Measurements from ENCODE around the gene TMEM106B. TPM values are rescaled to one million over a fixed set of nuclear protein-coding genes. Genes with fewer than 3 reads are reported as not detected.
A peak's percentile ranks its signal among the peaks of the same experiment; 100 is the strongest.
"Not testable (repeated sequence)": the region's sequence is repeated elsewhere in the genome, so short reads cannot be mapped to it uniquely, and the experiment has no call there.

The TMEM106B gene
- 60.3 TPM for total RNA-seq
- long read RNA-seq, full-length matches to known transcripts = 39 of 55 reads
- long read RNA-seq, partial matches to known transcripts = 2 of 55 reads
- long read RNA-seq, other reads (novel, unspliced or antisense) = 14 of 55 reads

DNA sequence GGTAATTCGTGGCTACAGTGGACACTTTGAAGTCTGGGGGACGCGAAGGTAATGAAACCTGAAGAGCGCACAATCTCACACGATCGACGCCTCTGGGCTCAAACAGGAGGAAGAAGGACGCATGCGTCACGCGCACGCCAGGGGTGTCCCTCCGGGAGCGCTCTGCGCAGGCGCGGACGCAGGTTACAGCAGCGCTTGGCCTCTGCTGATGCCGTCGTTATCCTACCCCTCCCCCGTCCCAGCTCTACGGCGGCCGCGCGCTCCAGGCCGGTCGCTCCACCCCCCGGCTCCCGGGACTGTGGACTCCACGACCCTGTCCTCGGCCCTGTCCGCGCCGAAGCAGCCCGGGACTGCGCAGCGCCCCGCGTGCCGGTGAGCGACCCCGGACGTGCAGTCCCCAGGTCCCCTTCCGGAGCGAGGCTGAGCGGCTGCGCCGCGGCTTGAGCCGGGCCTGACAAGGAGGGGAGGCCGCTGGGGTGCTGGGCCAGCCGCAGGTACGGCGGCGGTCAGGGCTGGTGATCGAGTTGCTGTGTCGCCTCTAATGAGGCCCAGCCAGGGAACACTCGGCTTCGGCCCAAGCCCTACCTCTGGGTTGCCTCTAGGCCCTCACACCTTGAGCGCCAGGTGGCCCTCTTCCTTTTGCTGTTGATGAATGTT lies at the start of gene TMEM106B:
TSS of gene TMEM106B (plus strand) at position 241 of the 657 bp plus-strand sequence. CDS start 3,517 bp downstream, outside the sequence.
- Histone ChIP-seq H3K4me3 (peak within 1 kb of the TSS; percentile 85), H3K4me1 (peaks cover 33% of the 10 kb centered on the region)
- intact Hi-C loops (cut with micrococcal nuclease) = no loop called here

DNA sequence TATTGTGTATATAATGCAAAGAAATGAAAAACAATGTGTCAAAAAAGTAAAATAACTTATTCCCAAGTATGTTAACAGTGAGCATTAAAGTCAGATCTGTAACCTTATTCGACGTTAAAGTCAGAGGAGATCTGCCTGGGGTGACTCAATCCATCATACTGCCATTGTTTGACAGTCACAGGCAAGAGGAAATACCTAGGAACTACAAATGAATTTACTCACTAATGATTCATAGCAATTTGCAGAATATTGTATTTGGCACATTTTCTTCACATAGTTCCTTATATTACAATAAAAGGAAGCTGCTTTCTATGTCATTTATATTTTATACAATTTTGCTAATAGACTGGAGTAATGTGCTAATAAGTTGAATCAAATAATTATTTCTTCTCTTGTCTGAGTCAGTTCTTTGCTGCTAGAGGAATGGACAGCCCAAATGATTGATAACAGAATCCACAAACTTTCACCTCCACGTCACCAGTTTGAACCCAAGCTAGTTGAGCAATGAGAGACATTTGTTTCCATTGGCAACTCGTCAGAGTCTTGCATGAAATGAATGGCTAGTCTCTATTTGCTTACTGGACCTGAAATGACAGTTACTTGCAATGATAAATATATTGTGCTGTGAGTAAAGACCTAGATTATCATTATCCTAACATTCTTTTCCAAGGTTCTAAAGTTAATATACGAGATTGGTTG lies 48.5 kb upstream of the TMEM106B start:
- DNase-seq = no peak
- H3K36me3 ChIP-seq = no peaks in the 10 kb centered on the region
- intact Hi-C loops (cut with micrococcal nuclease) = no loop called here
- peaks cover 43% of the 10 kb centered on the region for H3K9me3 ChIP-seq (replicated peaks)
- no peak overlapping the region for H3K27ac ChIP-seq (replicated peaks)
- TF ChIP-seq, protein P1, sequence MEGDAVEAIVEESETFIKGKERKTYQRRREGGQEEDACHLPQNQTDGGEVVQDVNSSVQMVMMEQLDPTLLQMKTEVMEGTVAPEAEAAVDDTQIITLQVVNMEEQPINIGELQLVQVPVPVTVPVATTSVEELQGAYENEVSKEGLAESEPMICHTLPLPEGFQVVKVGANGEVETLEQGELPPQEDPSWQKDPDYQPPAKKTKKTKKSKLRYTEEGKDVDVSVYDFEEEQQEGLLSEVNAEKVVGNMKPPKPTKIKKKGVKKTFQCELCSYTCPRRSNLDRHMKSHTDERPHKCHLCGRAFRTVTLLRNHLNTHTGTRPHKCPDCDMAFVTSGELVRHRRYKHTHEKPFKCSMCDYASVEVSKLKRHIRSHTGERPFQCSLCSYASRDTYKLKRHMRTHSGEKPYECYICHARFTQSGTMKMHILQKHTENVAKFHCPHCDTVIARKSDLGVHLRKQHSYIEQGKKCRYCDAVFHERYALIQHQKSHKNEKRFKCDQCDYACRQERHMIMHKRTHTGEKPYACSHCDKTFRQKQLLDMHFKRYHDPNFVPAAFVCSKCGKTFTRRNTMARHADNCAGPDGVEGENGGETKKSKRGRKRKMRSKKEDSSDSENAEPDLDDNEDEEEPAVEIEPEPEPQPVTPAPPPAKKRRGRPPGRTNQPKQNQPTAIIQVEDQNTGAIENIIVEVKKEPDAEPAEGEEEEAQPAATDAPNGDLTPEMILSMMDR (IDR thresholded peaks at IDR 0.05; ENCODE audit: borderline replicate concordance) = no peak
- H3K27me3 ChIP-seq (ENCODE audit: low read depth) = no peaks in the 10 kb centered on the region
- H3K4me3 ChIP-seq = no peak overlapping the region
- H3K4me1 ChIP-seq = no peaks in the 10 kb centered on the region

More for the DNA sequence above, at the start of gene TMEM106B:
- H3K27me3 ChIP-seq (ENCODE audit: low read depth) = no peaks in the 10 kb centered on the region
- H3K36me3 ChIP-seq = peaks cover 14% of the 10 kb centered on the region
- H3K9me3 ChIP-seq (replicated peaks) = no peaks in the 10 kb centered on the region
- TF ChIP-seq, protein P1 (IDR thresholded peaks at IDR 0.05; ENCODE audit: borderline replicate concordance) = no peak
- H3K27ac ChIP-seq (replicated peaks) = peak within 1 kb of the TSS; percentile 95
- DNase-seq = peak; percentile 97

DNA sequence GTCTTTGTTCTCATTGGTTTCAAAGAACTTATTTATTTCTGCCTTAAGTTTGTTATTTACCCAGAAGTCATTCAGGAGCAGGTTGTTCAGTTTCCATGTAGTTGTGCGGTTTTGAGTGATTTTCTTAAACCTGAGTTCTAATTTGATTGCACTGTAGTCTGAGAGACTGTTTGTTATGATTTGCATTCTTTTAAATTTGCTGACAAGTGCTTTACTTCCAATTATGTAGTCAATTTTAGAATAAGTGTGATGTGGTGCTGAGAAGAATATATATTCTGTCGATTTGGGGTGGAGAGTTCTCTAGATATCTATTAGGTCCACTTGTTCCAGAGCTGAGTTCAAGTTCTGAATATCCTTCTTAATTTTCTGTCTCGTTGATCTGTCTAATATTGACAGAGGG lies 43.0 kb upstream of the TMEM106B start:
- H3K4me1 ChIP-seq; H3K36me3 ChIP-seq; DNase-seq; H3K27ac ChIP-seq (replicated peaks); H3K27me3 ChIP-seq (ENCODE audit: low read depth); intact Hi-C loops (cut with micrococcal nuclease); H3K4me3 ChIP-seq: not testable (repeated sequence)
- peaks cover 62% of the 10 kb centered on the region for H3K9me3 ChIP-seq (replicated peaks)

DNA sequence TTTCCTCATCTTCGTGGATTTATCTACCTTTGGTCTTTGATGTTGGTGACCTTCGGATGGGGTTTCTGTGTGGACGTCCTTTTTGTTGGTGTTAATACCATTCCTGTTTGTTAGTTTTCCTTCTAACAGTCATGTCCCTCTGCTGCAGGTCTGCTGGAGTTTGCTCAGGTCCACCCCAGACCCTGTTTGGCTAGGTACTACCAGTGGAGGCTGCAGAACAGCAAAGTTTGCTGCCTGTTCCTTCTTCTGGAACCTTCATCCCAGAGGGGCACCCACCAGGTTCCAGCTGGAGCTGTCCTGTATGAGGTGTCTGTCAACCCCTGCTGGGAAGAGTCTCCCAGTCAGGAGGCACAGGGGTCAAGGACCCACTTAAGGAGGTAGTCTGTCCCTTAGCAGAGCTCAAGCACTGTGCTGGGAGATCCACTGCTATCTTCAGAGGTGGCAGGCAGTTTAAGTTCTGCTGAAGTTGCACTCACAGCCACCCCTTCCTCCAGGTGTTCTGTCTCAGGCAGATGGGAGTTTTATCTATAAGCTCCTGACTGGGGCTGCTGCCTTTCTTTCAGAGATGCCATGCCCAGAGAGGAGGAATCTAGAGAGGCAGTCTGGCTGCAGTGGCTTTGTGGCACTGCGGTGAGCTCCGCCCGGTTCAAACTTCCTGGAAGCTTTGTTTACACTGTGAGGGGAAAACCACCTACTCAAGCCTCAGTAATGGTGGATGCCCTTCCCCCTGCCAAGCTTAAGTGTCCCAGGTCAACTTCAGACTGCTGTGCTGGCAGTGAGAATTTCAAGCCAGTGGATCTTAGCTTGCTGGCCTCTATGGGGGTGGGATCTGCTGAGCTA lies 40.9 kb upstream of the TMEM106B start:
- H3K4me1 ChIP-seq; H3K27ac ChIP-seq (replicated peaks); intact Hi-C loops (cut with micrococcal nuclease); H3K4me3 ChIP-seq; DNase-seq; H3K27me3 ChIP-seq (ENCODE audit: low read depth); H3K36me3 ChIP-seq: not testable (repeated sequence)
- peaks cover 42% of the 10 kb centered on the region for H3K9me3 ChIP-seq (replicated peaks)

DNA sequence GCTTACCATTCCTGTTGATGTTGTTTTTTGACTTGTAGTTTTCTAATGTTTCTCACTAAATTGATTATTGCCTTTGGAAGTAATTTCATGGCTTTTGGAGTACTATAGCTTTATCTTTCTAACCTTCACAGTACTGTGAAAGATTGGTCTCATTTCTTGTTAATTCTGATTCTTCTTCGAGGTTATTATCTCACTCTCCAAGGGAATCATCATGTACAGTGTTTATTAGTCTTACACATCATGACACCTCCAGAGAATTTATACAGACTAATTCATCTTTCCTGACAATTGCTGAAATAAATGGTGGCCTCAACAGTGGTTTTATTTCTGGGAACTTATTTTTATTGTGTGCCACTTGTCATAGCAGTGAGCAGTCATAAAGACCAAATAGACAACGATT lies 37.4 kb upstream of the TMEM106B start:
- peaks cover 11% of the 10 kb centered on the region for H3K27me3 ChIP-seq (ENCODE audit: low read depth)
- intact Hi-C loops (cut with micrococcal nuclease) = no loop called here
- H3K4me3 ChIP-seq = no peak overlapping the region
- H3K27ac ChIP-seq (replicated peaks) = no peak overlapping the region
- H3K9me3 ChIP-seq (replicated peaks) = peaks cover 7% of the 10 kb centered on the region
- no peak for DNase-seq
- H3K4me1 ChIP-seq = no peaks in the 10 kb centered on the region
- H3K36me3 ChIP-seq = no peaks in the 10 kb centered on the region
- TF ChIP-seq, protein P1 (IDR thresholded peaks at IDR 0.05; ENCODE audit: borderline replicate concordance) = no peak

DNA sequence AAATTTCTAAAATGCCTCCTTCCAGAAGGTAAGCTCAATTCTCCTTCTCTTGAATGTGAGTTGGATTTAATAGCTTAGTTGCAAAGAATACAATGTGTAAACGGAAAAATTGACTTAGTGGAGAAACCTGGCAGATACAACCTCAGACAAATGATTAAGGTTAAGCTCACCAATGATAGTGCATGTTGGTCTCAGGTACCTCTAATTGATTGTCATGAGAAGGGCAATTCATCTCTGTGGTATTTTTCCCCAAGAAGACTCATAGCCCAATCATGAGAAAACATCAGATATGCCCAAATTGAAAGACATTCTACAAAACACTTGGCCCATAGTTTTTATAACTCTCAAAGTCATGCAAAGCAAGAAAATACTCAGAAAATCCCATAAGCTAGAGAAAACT lies 36.2 kb upstream of the TMEM106B start:
- Histone ChIP-seq H3K4me3 (no peak overlapping the region), H3K36me3 (no peaks in the 10 kb centered on the region), H3K27me3 (ENCODE audit: low read depth) (peaks cover 11% of the 10 kb centered on the region), H3K9me3 (replicated peaks) (no peaks in the 10 kb centered on the region), H3K4me1 (no peaks in the 10 kb centered on the region), H3K27ac (replicated peaks) (no peak overlapping the region)
- TF ChIP-seq, protein P1 (IDR thresholded peaks at IDR 0.05; ENCODE audit: borderline replicate concordance) = no peak
- intact Hi-C loops (cut with micrococcal nuclease) = no loop called here
- DNase-seq = no peak

Data from left ventricle myocardium inferior (tissue), 1 donor.